H1 (cell line): ENCODE results near the gene CIB4. TPM values are rescaled to one million over a fixed set of nuclear protein-coding genes. Genes with fewer than 3 reads are reported as not detected.

ENCODE experiments used
- MAFK ChIP-seq: IDR thresholded peaks from 2 replicates; pipeline ENCODE4 v1.6.1; 2012; ENCODE audit warnings: low read depth, mild to moderate bottlenecking, improper control_type of control experiment, low read length
- polyA plus RNA-seq, 7 experiments: library from polyadenylated mRNA; depleted of rRNA in 3 of 7; stranded (reverse) in 5 of 7; unstranded in 2 of 7; fragments of >200 nt in 5 of 7; fragments of 200-250 nt in 2 of 7; gene quantifications; 1 replicate in 5 of 7; 2 replicates in 1 of 7; 4 replicates in 1 of 7; pipeline versions ENCODE4 v1.2.1 to v1.2.3, GENCODE V29; 2011 to 2013; ENCODE audit warnings: missing spikeins in 2 of 7, mixed read lengths in 2 of 7
- total RNA-seq: library from RNA; stranded (reverse); fragmentation: NEBNext Ultra II Directional; extraction: Animal tissue kit (Norgen Biotek cat#: 25700); gene quantifications from 2 replicates; pipeline ENCODE4 v1.2.1, GENCODE V29; 2021
- TF ChIP-seq, protein P1 (sequence below): fragments of 300-600 bp; sonication (generic); IDR thresholded peaks from 2 replicates; pipeline ENCODE4 v1.7.1; 2012; ENCODE audit warnings: low read length, moderate library complexity, mild to moderate bottlenecking, inconsistent platforms; ENCODE audit not compliant: insufficient replicate concordance

Gene CIB4
- total and polyA plus RNA-seq, 2 of the 8 experiments (the other 6 are each of a cell fraction or from before 2014, with no cell fraction given), result not detected

DNA sequence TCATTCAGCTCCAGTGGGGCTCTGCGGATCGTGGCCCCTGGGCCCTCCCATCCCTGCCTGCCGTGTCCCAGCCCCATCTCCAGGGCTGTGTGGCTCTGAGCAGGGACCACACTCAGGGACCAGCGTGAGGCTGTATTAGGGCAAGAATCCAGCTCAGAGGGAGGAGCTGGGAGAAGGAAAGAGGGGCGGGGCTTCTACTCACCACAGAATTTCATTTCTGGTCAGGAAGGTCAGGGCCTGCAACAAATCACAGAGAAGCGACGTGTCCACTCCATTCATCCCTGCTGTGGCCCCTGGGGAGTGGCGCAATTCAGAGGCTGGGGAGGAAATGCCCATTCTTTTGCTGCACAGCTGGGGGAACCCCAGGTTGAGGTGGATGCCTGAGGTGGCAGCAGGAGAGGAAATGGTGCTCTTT is 828 bp downstream of the CIB4 start (continued):
- TF ChIP-seq, protein P1, sequence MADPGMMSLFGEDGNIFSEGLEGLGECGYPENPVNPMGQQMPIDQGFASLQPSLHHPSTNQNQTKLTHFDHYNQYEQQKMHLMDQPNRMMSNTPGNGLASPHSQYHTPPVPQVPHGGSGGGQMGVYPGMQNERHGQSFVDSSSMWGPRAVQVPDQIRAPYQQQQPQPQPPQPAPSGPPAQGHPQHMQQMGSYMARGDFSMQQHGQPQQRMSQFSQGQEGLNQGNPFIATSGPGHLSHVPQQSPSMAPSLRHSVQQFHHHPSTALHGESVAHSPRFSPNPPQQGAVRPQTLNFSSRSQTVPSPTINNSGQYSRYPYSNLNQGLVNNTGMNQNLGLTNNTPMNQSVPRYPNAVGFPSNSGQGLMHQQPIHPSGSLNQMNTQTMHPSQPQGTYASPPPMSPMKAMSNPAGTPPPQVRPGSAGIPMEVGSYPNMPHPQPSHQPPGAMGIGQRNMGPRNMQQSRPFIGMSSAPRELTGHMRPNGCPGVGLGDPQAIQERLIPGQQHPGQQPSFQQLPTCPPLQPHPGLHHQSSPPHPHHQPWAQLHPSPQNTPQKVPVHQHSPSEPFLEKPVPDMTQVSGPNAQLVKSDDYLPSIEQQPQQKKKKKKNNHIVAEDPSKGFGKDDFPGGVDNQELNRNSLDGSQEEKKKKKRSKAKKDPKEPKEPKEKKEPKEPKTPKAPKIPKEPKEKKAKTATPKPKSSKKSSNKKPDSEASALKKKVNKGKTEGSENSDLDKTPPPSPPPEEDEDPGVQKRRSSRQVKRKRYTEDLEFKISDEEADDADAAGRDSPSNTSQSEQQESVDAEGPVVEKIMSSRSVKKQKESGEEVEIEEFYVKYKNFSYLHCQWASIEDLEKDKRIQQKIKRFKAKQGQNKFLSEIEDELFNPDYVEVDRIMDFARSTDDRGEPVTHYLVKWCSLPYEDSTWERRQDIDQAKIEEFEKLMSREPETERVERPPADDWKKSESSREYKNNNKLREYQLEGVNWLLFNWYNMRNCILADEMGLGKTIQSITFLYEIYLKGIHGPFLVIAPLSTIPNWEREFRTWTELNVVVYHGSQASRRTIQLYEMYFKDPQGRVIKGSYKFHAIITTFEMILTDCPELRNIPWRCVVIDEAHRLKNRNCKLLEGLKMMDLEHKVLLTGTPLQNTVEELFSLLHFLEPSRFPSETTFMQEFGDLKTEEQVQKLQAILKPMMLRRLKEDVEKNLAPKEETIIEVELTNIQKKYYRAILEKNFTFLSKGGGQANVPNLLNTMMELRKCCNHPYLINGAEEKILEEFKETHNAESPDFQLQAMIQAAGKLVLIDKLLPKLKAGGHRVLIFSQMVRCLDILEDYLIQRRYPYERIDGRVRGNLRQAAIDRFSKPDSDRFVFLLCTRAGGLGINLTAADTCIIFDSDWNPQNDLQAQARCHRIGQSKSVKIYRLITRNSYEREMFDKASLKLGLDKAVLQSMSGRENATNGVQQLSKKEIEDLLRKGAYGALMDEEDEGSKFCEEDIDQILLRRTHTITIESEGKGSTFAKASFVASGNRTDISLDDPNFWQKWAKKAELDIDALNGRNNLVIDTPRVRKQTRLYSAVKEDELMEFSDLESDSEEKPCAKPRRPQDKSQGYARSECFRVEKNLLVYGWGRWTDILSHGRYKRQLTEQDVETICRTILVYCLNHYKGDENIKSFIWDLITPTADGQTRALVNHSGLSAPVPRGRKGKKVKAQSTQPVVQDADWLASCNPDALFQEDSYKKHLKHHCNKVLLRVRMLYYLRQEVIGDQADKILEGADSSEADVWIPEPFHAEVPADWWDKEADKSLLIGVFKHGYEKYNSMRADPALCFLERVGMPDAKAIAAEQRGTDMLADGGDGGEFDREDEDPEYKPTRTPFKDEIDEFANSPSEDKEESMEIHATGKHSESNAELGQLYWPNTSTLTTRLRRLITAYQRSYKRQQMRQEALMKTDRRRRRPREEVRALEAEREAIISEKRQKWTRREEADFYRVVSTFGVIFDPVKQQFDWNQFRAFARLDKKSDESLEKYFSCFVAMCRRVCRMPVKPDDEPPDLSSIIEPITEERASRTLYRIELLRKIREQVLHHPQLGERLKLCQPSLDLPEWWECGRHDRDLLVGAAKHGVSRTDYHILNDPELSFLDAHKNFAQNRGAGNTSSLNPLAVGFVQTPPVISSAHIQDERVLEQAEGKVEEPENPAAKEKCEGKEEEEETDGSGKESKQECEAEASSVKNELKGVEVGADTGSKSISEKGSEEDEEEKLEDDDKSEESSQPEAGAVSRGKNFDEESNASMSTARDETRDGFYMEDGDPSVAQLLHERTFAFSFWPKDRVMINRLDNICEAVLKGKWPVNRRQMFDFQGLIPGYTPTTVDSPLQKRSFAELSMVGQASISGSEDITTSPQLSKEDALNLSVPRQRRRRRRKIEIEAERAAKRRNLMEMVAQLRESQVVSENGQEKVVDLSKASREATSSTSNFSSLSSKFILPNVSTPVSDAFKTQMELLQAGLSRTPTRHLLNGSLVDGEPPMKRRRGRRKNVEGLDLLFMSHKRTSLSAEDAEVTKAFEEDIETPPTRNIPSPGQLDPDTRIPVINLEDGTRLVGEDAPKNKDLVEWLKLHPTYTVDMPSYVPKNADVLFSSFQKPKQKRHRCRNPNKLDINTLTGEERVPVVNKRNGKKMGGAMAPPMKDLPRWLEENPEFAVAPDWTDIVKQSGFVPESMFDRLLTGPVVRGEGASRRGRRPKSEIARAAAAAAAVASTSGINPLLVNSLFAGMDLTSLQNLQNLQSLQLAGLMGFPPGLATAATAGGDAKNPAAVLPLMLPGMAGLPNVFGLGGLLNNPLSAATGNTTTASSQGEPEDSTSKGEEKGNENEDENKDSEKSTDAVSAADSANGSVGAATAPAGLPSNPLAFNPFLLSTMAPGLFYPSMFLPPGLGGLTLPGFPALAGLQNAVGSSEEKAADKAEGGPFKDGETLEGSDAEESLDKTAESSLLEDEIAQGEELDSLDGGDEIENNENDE, result no peak
- no peak for TF ChIP-seq MAFK
